Nephron progenitor cell (in vitro differentiated cells): ENCODE measurements around the gene SUSD2.

Experiments used
- DNase-seq: peaks from one replicate; pipeline ENCODE4 v3.0.0; 2021
- H3K27ac Mint-ChIP-seq: 2 replicates; pipeline ENCODE4 v1.8.0; 2021; ENCODE audit warnings: mild to moderate bottlenecking, moderate library complexity, mixed read lengths
- H3K27me3 Mint-ChIP-seq: 2 replicates; pipeline ENCODE4 v1.8.0; 2021; ENCODE audit warnings: mild to moderate bottlenecking, low read depth, mixed read lengths; ENCODE audit not compliant: poor library complexity
- H3K36me3 Mint-ChIP-seq: 2 replicates; pipeline ENCODE4 v1.8.0; 2021; ENCODE audit warnings: low read depth, mixed read lengths
- H3K4me1 Mint-ChIP-seq: 2 replicates; pipeline ENCODE4 v1.8.0; 2021; ENCODE audit warnings: mixed read lengths
- H3K4me3 Mint-ChIP-seq: 2 replicates; pipeline ENCODE4 v1.8.0; 2021; ENCODE audit warnings: mild to moderate bottlenecking, moderate library complexity, mixed read lengths
- H3K9me3 Mint-ChIP-seq: 2 replicates; pipeline ENCODE4 v1.8.0; 2021; ENCODE audit warnings: mild to moderate bottlenecking, moderate library complexity, mixed read lengths
- CTCF ChIP-seq: fragments of 200-600 bp; sonication (generic); IDR thresholded peaks from 2 replicates; pipeline ENCODE4 v1.5.0; 2021; ENCODE audit warnings: antibody characterized with exemption

Gene SUSD2

GRCh38 chr22:24155627-24156140 lies 25.6 kb upstream of the SUSD2 start:
- Mint-ChIP-seq H3K4me1 (peaks cover 18% of the 10 kb centered on the region), H3K4me3 (peak overlapping the region; percentile 65), H3K27me3 (peaks cover 25% of the 10 kb centered on the region), H3K9me3 (no peaks in the 10 kb centered on the region), H3K27ac (no peak overlapping the region), H3K36me3 (no peaks in the 10 kb centered on the region)
- TF ChIP-seq CTCF = peak; percentile 34
- peak; percentile 72 for DNase-seq

- DNase-seq = peak; percentile 55
- Mint-ChIP-seq H3K4me3 (peak overlapping the region; percentile 74), H3K27ac (no peak overlapping the region), H3K36me3 (no peaks in the 10 kb centered on the region), H3K4me1 (peaks cover 18% of the 10 kb centered on the region), H3K9me3 (no peaks in the 10 kb centered on the region), H3K27me3 (peaks cover 25% of the 10 kb centered on the region)
- TF ChIP-seq CTCF = no peak
These were observed 25.0 kb upstream of the SUSD2 start for GRCh38 chr22:24156141-24156912.

GRCh38 chr22:24156913-24157821 lies 24.1 kb upstream of the SUSD2 start:
- Mint-ChIP-seq H3K27ac (no peak overlapping the region), H3K4me1 (peaks cover 21% of the 10 kb centered on the region), H3K4me3 (peak overlapping the region; percentile 74), H3K27me3 (peaks cover 25% of the 10 kb centered on the region), H3K36me3 (no peaks in the 10 kb centered on the region), H3K9me3 (no peaks in the 10 kb centered on the region)
- peak; percentile 86 for DNase-seq
- TF ChIP-seq CTCF = peak; percentile 84

- DNase-seq = no peak
- H3K4me3 Mint-ChIP-seq = no peak overlapping the region
- no peaks in the 10 kb centered on the region for H3K9me3 Mint-ChIP-seq
- no peak for TF ChIP-seq CTCF
- H3K27me3 Mint-ChIP-seq = peaks cover 25% of the 10 kb centered on the region
- H3K36me3 Mint-ChIP-seq = no peaks in the 10 kb centered on the region
- peaks cover 26% of the 10 kb centered on the region for H3K4me1 Mint-ChIP-seq
- no peak overlapping the region for H3K27ac Mint-ChIP-seq
These were observed 23.5 kb upstream of the SUSD2 start for GRCh38 chr22:24157822-24158135.

GRCh38 chr22:24159650-24160049 lies 21.6 kb upstream of the SUSD2 start:
- TF ChIP-seq CTCF = no peak
- no peak overlapping the region for H3K27ac Mint-ChIP-seq
- peaks cover 12% of the 10 kb centered on the region for H3K27me3 Mint-ChIP-seq
- no peak overlapping the region for H3K4me3 Mint-ChIP-seq
- peaks cover 26% of the 10 kb centered on the region for H3K4me1 Mint-ChIP-seq
- H3K36me3 Mint-ChIP-seq = no peaks in the 10 kb centered on the region
- no peak for DNase-seq
- no peaks in the 10 kb centered on the region for H3K9me3 Mint-ChIP-seq
